ENCODE measurements around the gene OPHN1.

OPHN1 gene

GRCh38 chrX:68048774-68049173 is 384.5 kb downstream of the OPHN1 start:
- DNase-seq, result no peak

- DNase-seq, result no peak
Observed at GRCh38 chrX:68045008-68045577, 388.2 kb downstream of the OPHN1 start.

GRCh38 chrX:68043713-68044438 is 389.4 kb downstream of the OPHN1 start:
- DNase-seq, result no peak

GRCh38 chrX:68041110-68041509 is 392.2 kb downstream of the OPHN1 start:
- no peak for DNase-seq

GRCh38 chrX:68018248-68019203 is 414.8 kb downstream of the OPHN1 start:
- no peak for DNase-seq

GRCh38 chrX:67998540-67998939 is 434.8 kb downstream of the OPHN1 start:
- no peak for DNase-seq

Data from stimulated activated naive CD4-positive, alpha-beta T cell treated with Interleukin-2 at 50 U/mL for 16 hours (primary cell).